Spleen (tissue), 11 donors: ENCODE results near the gene SH3RF3. TPM values are rescaled to one million over a fixed set of nuclear protein-coding genes. Genes with fewer than 3 reads are reported as not detected.

ENCODE experiments used
- DNase-seq: peaks from one replicate; pipeline ENCODE4 v3.0.0-alpha.2; 2020
- H3K27ac ChIP-seq, 8 donors: fragments of 200-600 bp; sonication (generic) in 7 of 8; 1 replicate in 4 of 8; 2 replicates in 4 of 8; pipeline versions ENCODE4 v1.5.0 to v1.8.0; 2016 to 2021; ENCODE audit warnings: inconsistent platforms in 4 of 8, mild to moderate bottlenecking in 4 of 8, moderate library complexity in 1 of 8
- H3K27me3 ChIP-seq, 7 donors: fragments of 200-600 bp; sonication (generic) in 6 of 7; replicated peaks in 1 of 7; 1 replicate in 4 of 7; 2 replicates in 3 of 7; pipeline versions ENCODE4 v1.5.0 to v1.8.0; 2016 to 2021; ENCODE audit warnings: inconsistent platforms in 3 of 7, mild to moderate bottlenecking in 1 of 7
- H3K36me3 ChIP-seq, 6 donors: fragments of 200-600 bp; sonication (generic) in 5 of 6; 1 replicate in 4 of 6; 2 replicates in 2 of 6; pipeline versions ENCODE4 v1.5.0 to v1.8.0; 2016 to 2021; ENCODE audit warnings: inconsistent platforms in 2 of 6
- H3K4me1 ChIP-seq, 6 donors: fragments of 200-600 bp; sonication (generic) in 5 of 6; 1 replicate in 3 of 6; 2 replicates in 3 of 6; pipeline versions ENCODE4 v1.5.0 to v1.8.0; 2016 to 2021; ENCODE audit warnings: inconsistent platforms in 3 of 6
- H3K4me3 ChIP-seq, 8 donors: fragments of 200-600 bp; sonication (generic) in 7 of 8; 1 replicate in 4 of 8; 2 replicates in 4 of 8; pipeline versions ENCODE4 v1.5.0 to v1.8.0; 2016 to 2021; ENCODE audit warnings: inconsistent platforms in 4 of 8, mild to moderate bottlenecking in 4 of 8, moderate library complexity in 2 of 8
- H3K9me3 ChIP-seq, 8 donors: fragments of 200-600 bp; sonication (generic) in 7 of 8; 1 replicate in 4 of 8; 2 replicates in 4 of 8; pipeline versions ENCODE4 v1.5.0 to v1.8.0; 2016 to 2021; ENCODE audit warnings: inconsistent platforms in 4 of 8
- POLR2A ChIP-seq, 3 donors: fragments of 450-650 bp; IDR thresholded peaks; one replicate each; pipeline ENCODE4 v1.5.1; 2017; ENCODE audit warnings: antibody characterized with exemption in 3 of 3, mild to moderate bottlenecking in 1 of 3
- POLR2AphosphoS5 ChIP-seq, 3 donors: sonication (generic); formaldehyde crosslinking; IDR thresholded peaks; one replicate each; pipeline ENCODE4 v1.5.1; 2017; ENCODE audit warnings: antibody characterized with exemption in 3 of 3
- WGBS, 5 donors: extraction: QIAGEN DNeasy Blood & Tissue Kit in 3 of 5; methylation state at CpG; one replicate each; pipeline versions ENCODE4 v1.1.5 to v1.1.7; 2013 to 2018; 5-methylcytosine and 5-hydroxymethylcytosine counted together
- intact Hi-C: fragments of 100-400 bp; cut with DNase I; formaldehyde crosslinking; loops from one replicate; pipeline ENCODE4 v1.15.0; 2023; ENCODE audit warnings: low total_unique reads
- polyA plus RNA-seq, 3 donors: library from polyadenylated mRNA; stranded (reverse); fragments of 200-250 nt; gene quantifications; one replicate each; pipeline ENCODE4 v1.2.1, GENCODE V29; 2013
- total RNA-seq, 7 donors: library from RNA; depleted of rRNA in 3 of 7; stranded (reverse); fragments of >200 nt in 3 of 7; fragmentation: NEBNext Ultra II Directional in 4 of 7; extraction: Animal tissue kit (Norgen Biotek cat#: 25700) in 4 of 7; gene quantifications; one replicate each; pipeline versions ENCODE4 v1.1.0 to v1.2.1, GENCODE V29; 2016 to 2021
- TF ChIP-seq, protein P1 (sequence below), 11 experiments: fragments of 200-600 bp in 7 of 11; fragments of 450-650 bp in 4 of 11; sonication (generic) in 4 of 11; IDR thresholded peaks in 8 of 11; conservative IDR thresholded peaks in 3 of 11; 1 replicate in 7 of 11; 2 replicates in 4 of 11; pipeline versions ENCODE4 v1.4.0 to v1.8.0; 2016 to 2021; ENCODE audit warnings: antibody characterized with exemption in 11 of 11, inconsistent platforms in 4 of 11, mild to moderate bottlenecking in 1 of 11
- donor health status: healthy with polysubstance abuse.
- donor health status: DM: no; HTN: no; CAD: no; lungs with moderate emphysema.
- donor health status: DM: no; HTN: no; CAD: no.
- donor health status: Bipolar disorder and iron deficiency.
- donor health status: healthy.
- donor health status: DM: no; HTN: no; CAD: no.
- donor health status: DM: yes; HTN: yes; CAD: no.

SH3RF3 gene
- total and polyA plus RNA-seq, 10 donors: 1.3 to 7.6 (median 4.7) TPM

- H3K4me1 ChIP-seq: peaks cover 0 to 42% (median 7%) of the 10 kb centered on the region in 6 donors
- 41 to 62% (median 44%) methylated on average over 7 of the region's 7 CpGs for WGBS, 5 donors
- intact Hi-C loops: no loop called here
These were observed 102.0 kb downstream of the SH3RF3 start for GRCh38 chr2:109230941-109231420.

GRCh38 chr2:109231428-109231827, 102.4 kb downstream of the SH3RF3 start:
- WGBS, 5 donors: 63 to 85% (median 77%) methylated on average over 3 of the region's 3 CpGs
- intact Hi-C loops: no loop called here

More at GRCh38 chr2:109230941-109231420, 102.0 kb downstream of the SH3RF3 start:
- H3K4me3 ChIP-seq: no peak overlapping the region
- no peak for TF ChIP-seq POLR2A (IDR thresholded peaks at IDR 0.05)
- TF ChIP-seq, protein P1, sequence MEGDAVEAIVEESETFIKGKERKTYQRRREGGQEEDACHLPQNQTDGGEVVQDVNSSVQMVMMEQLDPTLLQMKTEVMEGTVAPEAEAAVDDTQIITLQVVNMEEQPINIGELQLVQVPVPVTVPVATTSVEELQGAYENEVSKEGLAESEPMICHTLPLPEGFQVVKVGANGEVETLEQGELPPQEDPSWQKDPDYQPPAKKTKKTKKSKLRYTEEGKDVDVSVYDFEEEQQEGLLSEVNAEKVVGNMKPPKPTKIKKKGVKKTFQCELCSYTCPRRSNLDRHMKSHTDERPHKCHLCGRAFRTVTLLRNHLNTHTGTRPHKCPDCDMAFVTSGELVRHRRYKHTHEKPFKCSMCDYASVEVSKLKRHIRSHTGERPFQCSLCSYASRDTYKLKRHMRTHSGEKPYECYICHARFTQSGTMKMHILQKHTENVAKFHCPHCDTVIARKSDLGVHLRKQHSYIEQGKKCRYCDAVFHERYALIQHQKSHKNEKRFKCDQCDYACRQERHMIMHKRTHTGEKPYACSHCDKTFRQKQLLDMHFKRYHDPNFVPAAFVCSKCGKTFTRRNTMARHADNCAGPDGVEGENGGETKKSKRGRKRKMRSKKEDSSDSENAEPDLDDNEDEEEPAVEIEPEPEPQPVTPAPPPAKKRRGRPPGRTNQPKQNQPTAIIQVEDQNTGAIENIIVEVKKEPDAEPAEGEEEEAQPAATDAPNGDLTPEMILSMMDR (IDR thresholded peaks at IDR 0.05 in 8 of 11, conservative IDR thresholded peaks at IDR 0.05 in 3 of 11): no peak
- TF ChIP-seq POLR2AphosphoS5 (IDR thresholded peaks at IDR 0.05): no peak
- H3K27ac ChIP-seq: peak overlapping the region in 4 of 8 donors; percentile 28 to 75 (median 46)
- H3K9me3 ChIP-seq: no peaks in the 10 kb centered on the region
- H3K27me3 ChIP-seq: no peaks in the 10 kb centered on the region
- H3K36me3 ChIP-seq: no peaks in the 10 kb centered on the region
- no peak for DNase-seq

DNA sequence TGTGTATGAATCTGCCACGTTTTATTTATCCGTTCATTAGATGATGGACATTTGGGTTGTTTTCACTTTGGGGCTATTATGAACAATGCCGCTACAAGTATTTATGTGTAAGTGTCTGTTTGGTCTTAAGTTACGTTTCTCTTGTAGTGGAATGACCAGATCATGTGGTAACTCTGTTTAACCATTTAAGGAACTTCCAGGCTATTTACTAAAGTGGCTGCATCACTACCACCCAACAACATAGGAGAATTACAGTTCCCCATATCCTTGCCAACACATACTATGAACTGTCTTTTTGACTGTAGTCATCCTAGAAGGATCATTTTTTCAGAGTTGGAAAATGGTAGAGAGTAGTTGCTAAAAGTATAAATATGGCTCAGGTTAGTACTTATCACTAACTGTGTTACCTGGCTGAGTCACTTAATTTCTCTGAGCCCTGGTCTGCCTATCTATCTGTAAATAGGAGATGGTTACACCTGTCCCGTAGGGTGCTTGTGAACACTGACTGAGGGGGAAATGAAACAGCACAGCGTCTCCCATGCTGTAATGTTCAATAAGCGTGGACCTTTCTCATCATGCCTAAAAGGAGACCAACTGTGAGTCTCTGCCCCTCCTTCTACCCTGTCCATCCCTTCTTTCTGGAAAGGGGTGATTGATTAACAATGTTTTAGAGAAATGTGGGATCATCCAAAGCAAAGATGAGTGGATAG, 103.1 kb downstream of the SH3RF3 start:
- no peaks in the 10 kb centered on the region for H3K9me3 ChIP-seq
- TF ChIP-seq, protein P1 (IDR thresholded peaks at IDR 0.05 in 8 of 11, conservative IDR thresholded peaks at IDR 0.05 in 3 of 11): no peak
- TF ChIP-seq POLR2A (IDR thresholded peaks at IDR 0.05) (no peak), POLR2AphosphoS5 (IDR thresholded peaks at IDR 0.05) (no peak)
- H3K4me3 ChIP-seq: no peak overlapping the region
- no peaks in the 10 kb centered on the region for H3K27me3 ChIP-seq
- peak overlapping the region in 1 of 8 donors; percentile 75 for H3K27ac ChIP-seq
- intact Hi-C loops: no loop called here
- no peak for DNase-seq
- peaks cover 0 to 44% (median 6%) of the 10 kb centered on the region in 6 donors for H3K4me1 ChIP-seq
- 77 to 86% (median 81%) methylated on average over 7 of the region's 7 CpGs for WGBS, 5 donors
- H3K36me3 ChIP-seq: no peaks in the 10 kb centered on the region

More at GRCh38 chr2:109231428-109231827, 102.4 kb downstream of the SH3RF3 start:
- no peaks in the 10 kb centered on the region for H3K27me3 ChIP-seq
- DNase-seq: no peak
- TF ChIP-seq POLR2AphosphoS5 (IDR thresholded peaks at IDR 0.05): no peak
- peak overlapping the region in 2 of 8 donors; percentile 44 to 75 for H3K27ac ChIP-seq
- no peak overlapping the region for H3K4me3 ChIP-seq
- H3K36me3 ChIP-seq: no peaks in the 10 kb centered on the region
- H3K9me3 ChIP-seq: no peaks in the 10 kb centered on the region
- H3K4me1 ChIP-seq: peaks cover 0 to 42% (median 5%) of the 10 kb centered on the region in 6 donors

GRCh38 chr2:109232909-109233308, 103.9 kb downstream of the SH3RF3 start:
- intact Hi-C loops: no loop called here
- H3K27me3 ChIP-seq: no peaks in the 10 kb centered on the region
- TF ChIP-seq, protein P1 (IDR thresholded peaks at IDR 0.05 in 8 of 11, conservative IDR thresholded peaks at IDR 0.05 in 3 of 11): no peak
- TF ChIP-seq POLR2AphosphoS5 (IDR thresholded peaks at IDR 0.05) (no peak), POLR2A (IDR thresholded peaks at IDR 0.05) (no peak)
- DNase-seq: no peak
- 85 to 96% (median 88%) methylated on average over 4 of the region's 4 CpGs for WGBS, 5 donors
- no peak overlapping the region for H3K27ac ChIP-seq
- H3K4me1 ChIP-seq: peaks cover 0 to 52% (median 9%) of the 10 kb centered on the region in 6 donors
- no peaks in the 10 kb centered on the region for H3K9me3 ChIP-seq
- no peak overlapping the region for H3K4me3 ChIP-seq
- no peaks in the 10 kb centered on the region for H3K36me3 ChIP-seq
